GM23338 (cell line): ENCODE results near the gene JAG2.
A peak's percentile ranks its signal among the peaks of the same experiment; 100 is the strongest.

Experiments
- CREB1 ChIP-seq: fragments of 250-450 bp; sonication (Bioruptor Pico); IDR thresholded peaks from 2 replicates; pipeline ENCODE4 v1.5.0; 2020; ENCODE audit warnings: low read depth, mild to moderate bottlenecking, moderate library complexity
- EZH2 ChIP-seq: fragments of 200-600 bp; sonication (generic); IDR thresholded peaks from one replicate; pipeline ENCODE4 v1.8.0; 2017; ENCODE audit warnings: antibody characterized with exemption, mild to moderate bottlenecking, low read depth; ENCODE audit not compliant: unreplicated experiment
- EZH2phosphoT487 ChIP-seq: fragments of 200-600 bp; sonication (generic); IDR thresholded peaks from one replicate; pipeline ENCODE4 v1.8.1; 2018; ENCODE audit warnings: antibody characterized with exemption; ENCODE audit not compliant: unreplicated experiment
- JUNB ChIP-seq: IDR thresholded peaks from one replicate; pipeline ENCODE4 v1.6.1; 2016; ENCODE audit warnings: antibody characterized with exemption; ENCODE audit not compliant: unreplicated experiment
- POLR2AphosphoS5 ChIP-seq: IDR thresholded peaks from 2 replicates; pipeline ENCODE4 v1.6.1; 2016; ENCODE audit warnings: antibody characterized with exemption, low read depth
- STAT1 ChIP-seq: IDR thresholded peaks from one replicate; pipeline ENCODE4 v1.6.1; 2016; ENCODE audit warnings: antibody characterized with exemption; ENCODE audit not compliant: unreplicated experiment
- ZNF114 ChIP-seq: fragments of 250-450 bp; sonication (Bioruptor Pico); IDR thresholded peaks from 2 replicates; pipeline ENCODE4 v1.5.0; 2020; ENCODE audit warnings: mild to moderate bottlenecking, moderate library complexity
- ZNF331 ChIP-seq: fragments of 250-450 bp; sonication (Bioruptor Pico); IDR thresholded peaks from 2 replicates; pipeline ENCODE4 v1.5.0; 2020; ENCODE audit warnings: low read depth, mild to moderate bottlenecking, moderate library complexity
- TF ChIP-seq, protein P1 (sequence below), 2 experiments: fragments of 200-600 bp in 1 of 2; sonication (generic) in 1 of 2; conservative IDR thresholded peaks; 2 replicates each; pipeline versions ENCODE4 v1.5.1 to v1.6.1; 2016 to 2017; ENCODE audit warnings: antibody characterized with exemption in 2 of 2, low read depth in 2 of 2, mild to moderate bottlenecking in 2 of 2, moderate library complexity in 1 of 2
- TF ChIP-seq, protein P2 (sequence below): IDR thresholded peaks from one replicate; pipeline ENCODE4 v1.6.1; 2018; ENCODE audit warnings: antibody characterized with exemption; ENCODE audit not compliant: unreplicated experiment
- TF ChIP-seq, protein P3 (sequence below): IDR thresholded peaks from 2 replicates; pipeline ENCODE4 v1.6.1; 2016; ENCODE audit warnings: antibody characterized with exemption

DNA sequence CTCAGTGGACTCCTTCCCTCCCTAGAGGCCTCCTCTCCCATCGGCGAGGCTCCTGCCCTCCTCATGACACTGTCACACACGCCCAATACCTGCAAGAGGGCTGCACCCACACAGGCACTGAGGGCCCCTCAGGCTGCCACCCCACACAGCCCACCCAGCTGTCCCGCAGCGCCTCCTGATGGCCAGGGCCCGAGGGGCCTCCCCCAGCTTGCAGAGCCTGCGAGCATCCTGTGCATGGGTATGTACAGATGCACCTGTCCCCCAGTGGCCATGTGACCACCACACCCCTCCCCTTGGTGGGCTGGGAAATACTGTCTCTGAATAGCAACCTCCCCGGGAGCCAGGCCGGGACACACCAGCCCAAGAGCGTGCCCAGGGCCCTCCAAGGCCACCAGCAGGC lies 31.5 kb upstream of the JAG2 start:
- TF ChIP-seq EZH2: no peak
- no peak for TF ChIP-seq EZH2phosphoT487
- no peak for TF ChIP-seq POLR2AphosphoS5
- TF ChIP-seq, protein P1, sequence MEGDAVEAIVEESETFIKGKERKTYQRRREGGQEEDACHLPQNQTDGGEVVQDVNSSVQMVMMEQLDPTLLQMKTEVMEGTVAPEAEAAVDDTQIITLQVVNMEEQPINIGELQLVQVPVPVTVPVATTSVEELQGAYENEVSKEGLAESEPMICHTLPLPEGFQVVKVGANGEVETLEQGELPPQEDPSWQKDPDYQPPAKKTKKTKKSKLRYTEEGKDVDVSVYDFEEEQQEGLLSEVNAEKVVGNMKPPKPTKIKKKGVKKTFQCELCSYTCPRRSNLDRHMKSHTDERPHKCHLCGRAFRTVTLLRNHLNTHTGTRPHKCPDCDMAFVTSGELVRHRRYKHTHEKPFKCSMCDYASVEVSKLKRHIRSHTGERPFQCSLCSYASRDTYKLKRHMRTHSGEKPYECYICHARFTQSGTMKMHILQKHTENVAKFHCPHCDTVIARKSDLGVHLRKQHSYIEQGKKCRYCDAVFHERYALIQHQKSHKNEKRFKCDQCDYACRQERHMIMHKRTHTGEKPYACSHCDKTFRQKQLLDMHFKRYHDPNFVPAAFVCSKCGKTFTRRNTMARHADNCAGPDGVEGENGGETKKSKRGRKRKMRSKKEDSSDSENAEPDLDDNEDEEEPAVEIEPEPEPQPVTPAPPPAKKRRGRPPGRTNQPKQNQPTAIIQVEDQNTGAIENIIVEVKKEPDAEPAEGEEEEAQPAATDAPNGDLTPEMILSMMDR (conservative IDR thresholded peaks at IDR 0.05; ENCODE audit: low read depth in 2 of 2): peak; percentile 24 to 63
- TF ChIP-seq, protein P2, sequence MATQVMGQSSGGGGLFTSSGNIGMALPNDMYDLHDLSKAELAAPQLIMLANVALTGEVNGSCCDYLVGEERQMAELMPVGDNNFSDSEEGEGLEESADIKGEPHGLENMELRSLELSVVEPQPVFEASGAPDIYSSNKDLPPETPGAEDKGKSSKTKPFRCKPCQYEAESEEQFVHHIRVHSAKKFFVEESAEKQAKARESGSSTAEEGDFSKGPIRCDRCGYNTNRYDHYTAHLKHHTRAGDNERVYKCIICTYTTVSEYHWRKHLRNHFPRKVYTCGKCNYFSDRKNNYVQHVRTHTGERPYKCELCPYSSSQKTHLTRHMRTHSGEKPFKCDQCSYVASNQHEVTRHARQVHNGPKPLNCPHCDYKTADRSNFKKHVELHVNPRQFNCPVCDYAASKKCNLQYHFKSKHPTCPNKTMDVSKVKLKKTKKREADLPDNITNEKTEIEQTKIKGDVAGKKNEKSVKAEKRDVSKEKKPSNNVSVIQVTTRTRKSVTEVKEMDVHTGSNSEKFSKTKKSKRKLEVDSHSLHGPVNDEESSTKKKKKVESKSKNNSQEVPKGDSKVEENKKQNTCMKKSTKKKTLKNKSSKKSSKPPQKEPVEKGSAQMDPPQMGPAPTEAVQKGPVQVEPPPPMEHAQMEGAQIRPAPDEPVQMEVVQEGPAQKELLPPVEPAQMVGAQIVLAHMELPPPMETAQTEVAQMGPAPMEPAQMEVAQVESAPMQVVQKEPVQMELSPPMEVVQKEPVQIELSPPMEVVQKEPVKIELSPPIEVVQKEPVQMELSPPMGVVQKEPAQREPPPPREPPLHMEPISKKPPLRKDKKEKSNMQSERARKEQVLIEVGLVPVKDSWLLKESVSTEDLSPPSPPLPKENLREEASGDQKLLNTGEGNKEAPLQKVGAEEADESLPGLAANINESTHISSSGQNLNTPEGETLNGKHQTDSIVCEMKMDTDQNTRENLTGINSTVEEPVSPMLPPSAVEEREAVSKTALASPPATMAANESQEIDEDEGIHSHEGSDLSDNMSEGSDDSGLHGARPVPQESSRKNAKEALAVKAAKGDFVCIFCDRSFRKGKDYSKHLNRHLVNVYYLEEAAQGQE: no peak
- no peak for TF ChIP-seq STAT1
- TF ChIP-seq JUNB: no peak
- no peak for TF ChIP-seq ZNF114 (CRISPR knock-in tag)
- TF ChIP-seq CREB1 (CRISPR knock-in tag): no peak
- TF ChIP-seq, protein P3, sequence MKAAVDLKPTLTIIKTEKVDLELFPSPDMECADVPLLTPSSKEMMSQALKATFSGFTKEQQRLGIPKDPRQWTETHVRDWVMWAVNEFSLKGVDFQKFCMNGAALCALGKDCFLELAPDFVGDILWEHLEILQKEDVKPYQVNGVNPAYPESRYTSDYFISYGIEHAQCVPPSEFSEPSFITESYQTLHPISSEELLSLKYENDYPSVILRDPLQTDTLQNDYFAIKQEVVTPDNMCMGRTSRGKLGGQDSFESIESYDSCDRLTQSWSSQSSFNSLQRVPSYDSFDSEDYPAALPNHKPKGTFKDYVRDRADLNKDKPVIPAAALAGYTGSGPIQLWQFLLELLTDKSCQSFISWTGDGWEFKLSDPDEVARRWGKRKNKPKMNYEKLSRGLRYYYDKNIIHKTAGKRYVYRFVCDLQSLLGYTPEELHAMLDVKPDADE: no peak
- no peak for TF ChIP-seq ZNF331 (CRISPR knock-in tag)
